HG02588 (cell line): ENCODE results near the gene ASS1.

Experiments used
- ATAC-seq: cut with Tn5 transposase; IDR thresholded peaks from one replicate; pipeline ENCODE4 v1.9.1; 2021; ENCODE audit warnings: mild to moderate bottlenecking, moderate library complexity; ENCODE audit not compliant: unreplicated experiment

The ASS1 gene

GRCh38 chr9:130418776-130419175, 26.0 kb upstream of the ASS1 start:
- ATAC-seq: no peak

DNA sequence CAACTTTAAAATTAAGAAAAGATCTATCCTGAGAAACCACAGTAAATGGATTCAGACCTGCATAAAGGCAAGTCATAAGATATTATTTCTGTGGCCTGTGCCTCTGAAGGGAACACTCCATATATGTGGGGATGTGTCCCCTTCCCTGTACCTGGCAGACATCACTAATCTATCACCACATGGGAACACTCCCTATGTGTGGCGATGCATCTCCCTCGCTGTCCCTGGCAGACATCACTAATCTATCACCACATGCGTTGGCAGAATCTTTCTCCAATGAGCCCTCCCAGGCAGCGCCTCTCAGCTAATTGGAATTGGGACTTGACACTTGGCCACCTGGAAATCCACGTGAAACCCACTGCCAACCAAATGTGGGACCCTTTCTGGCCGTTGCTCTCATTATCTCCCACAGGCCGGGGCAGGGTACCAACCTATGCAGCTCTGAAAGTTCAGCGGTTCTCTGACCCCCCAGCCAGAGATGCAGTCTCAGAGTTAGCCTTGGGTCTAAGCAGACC, 25.2 kb upstream of the ASS1 start:
- no peak for ATAC-seq

DNA sequence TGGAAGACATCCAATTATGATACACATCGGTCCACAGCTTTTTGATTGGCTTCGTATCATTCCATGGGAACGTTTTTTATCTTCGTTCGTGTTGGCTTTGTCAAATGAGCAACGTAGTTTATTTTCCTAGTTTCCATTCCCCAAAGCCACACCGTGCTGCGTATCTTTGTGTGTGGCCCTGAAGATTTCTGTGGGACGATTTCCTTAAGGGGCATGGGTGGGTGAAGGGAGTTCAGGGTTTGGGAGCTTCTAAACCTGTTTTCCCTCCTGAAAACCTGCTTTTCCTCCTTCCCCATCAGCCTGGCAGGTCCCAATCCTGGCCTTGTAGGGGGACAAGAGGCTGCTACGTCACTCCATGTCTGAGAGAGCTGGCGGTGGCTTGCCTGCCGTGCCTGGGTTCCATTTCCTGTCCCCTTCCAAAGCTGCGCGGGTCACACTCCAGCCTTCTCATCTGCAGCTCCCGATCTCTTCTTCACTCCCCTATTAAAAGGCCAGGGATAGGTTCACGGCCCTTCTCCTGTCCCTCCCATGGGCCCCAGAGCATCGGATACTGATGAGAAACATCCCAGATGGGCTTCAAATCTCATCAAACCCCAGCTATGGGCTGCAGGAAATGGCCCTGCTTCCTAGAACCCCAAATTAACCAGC, 23.5 kb upstream of the ASS1 start:
- no peak for ATAC-seq

DNA sequence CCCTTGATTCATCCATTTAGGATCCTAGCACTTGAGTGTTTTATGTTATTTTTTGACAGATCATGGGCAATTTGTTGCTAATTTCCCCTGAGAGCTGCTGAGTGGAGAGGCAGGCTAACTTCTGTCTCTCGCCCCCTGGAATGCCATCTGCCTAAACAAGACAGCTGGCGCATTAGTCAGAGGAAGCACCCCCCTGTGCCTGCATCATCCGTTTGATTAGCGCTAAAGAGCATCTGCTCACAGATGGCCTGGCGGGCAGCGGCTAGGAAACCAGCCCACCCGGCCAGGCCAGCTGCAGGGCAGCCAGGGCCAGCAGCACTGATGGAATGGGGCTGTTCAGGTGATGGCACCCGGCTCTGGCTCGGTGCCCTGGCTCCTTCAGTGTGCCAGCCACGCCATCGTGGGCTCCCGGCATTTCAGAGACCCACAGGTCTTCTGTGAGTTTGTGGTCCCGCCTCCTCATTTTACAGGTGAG, 22.9 kb upstream of the ASS1 start:
- no peak for ATAC-seq

DNA sequence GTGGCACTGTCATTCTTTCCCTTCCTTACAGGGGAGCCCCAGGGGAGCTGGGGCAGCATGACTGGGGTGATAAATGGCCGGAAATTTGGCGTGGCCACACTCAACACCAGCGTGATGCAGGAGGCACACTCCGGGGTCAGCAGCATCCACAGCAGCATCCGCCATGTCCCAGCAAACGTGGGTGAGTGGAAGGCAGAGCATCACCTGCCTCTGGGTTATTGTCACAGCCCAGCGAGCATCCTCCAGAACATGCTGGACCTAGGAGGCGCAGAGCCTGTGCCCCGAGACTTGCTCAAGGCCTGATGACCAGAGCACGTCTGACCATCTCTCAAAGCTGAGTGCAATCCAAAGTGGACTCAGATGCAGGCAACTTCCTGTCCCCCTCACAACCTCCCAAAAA, 22.2 kb upstream of the ASS1 start:
- no peak for ATAC-seq

- no peak for ATAC-seq
Observed at GRCh38 chr9:130423272-130423671, 21.5 kb upstream of the ASS1 start.

- no peak for ATAC-seq
Observed at GRCh38 chr9:130424595-130425454, 19.9 kb upstream of the ASS1 start.

DNA sequence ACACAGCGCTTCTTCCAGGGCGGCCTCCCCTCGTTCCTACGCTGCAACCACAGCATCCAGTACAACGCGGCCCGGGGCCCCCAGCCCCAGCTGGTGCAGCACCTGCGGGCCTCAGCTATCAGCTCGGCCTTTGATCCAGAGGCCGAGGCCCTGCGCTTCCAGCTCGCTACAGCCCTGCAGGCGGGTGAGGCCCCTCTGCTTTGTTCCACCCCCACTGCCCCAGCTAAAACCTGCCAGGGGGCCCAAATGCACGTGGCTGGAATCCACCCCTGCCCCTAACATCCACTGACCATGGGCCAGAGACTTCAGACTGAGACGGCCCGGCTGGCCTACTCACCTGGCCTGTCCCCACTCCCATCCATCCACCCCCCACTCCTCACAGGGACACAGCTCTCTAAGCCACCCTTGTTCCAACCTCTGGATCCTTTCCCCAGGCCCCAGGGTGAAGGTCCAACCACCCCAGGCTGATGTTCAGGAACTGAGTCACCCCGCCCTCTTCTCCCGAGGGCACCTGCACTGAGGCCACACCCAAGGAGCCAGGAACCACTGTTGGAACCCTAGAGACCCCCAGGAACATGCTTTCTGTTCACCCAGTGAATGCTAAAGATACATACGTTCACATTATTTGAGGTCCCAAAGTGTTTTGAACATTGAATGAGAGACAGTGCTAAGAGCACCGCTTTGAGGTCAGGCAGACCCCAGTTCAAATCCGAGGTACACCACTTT, 18.9 kb upstream of the ASS1 start:
- ATAC-seq: no peak

DNA sequence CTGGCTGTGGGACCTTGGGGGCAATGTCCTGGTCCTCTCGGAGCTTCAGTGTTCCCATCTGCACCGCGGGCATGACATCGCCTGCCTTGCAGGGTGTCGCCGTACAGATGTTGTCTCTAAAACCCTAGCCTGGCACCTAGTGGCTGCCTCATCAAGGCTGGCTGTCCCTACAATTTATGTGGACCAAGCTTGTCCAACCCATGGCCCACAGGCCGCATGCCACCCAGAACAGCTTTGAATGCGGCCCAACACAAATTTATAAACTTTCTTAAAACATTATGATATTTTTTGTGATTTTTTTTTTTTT, 18.3 kb upstream of the ASS1 start:
- ATAC-seq: no peak

DNA sequence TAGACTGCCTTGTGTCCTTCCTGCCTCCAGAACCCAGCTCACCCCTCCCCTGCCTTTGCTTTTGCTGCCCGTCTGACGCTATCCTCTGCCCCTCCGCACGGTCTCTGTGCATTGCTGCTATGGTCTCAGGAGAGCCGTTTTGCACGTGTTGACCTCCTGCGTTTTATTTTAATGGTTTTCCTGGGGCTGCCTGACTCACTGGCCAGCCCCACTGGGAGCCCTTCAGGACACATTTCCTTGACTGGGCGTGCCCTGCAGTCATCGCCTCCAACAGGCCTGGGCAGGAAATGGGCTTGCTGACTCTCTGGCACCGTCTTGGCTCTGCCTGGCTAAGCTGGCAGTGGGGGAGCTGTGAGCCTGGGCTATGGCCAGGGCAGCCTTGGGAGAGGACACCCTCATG, 17.9 kb upstream of the ASS1 start:
- no peak for ATAC-seq

DNA sequence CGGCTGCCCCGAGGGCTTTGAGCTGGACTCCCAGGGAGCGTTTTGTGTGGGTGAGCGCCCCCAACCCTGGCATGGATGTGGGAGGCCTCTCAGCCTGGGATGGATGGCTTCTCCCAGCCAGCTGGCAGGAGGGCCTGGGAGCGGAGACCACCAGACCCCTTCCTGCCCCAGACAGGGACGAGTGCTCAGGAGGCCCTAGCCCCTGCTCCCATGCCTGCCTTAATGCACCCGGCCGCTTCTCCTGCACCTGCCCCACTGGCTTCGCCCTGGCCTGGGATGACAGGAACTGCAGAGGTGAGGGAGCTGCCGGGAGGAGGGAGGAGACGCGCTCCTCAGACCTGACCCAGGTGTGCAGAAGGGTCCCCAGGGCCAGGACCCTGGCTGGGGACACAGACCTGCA, 17.4 kb upstream of the ASS1 start:
- ATAC-seq: no peak

DNA sequence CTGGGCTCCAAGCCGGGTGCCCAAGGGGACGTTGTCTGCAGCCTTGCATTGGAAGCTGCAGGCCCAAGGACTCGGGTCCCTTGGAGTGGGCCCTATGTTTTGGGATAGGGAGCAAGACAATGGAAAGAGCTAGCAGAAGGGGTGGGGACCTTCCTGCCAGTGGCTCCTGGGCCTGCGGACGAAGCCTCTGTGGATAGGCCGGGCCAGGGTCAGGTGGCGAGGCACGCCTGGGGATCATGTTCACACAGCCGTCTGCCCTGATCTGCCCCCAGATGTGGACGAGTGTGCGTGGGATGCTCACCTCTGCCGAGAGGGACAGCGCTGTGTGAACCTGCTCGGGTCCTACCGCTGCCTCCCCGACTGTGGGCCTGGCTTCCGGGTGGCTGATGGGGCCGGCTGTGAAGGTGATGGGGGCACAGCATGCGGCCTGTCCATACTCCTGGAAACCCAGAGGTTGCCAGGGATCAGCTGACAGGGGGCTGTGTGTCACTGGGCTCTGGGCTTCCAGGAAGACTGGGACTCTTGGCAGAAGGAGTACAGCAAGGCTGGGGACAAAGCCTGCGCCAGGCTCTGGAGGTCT, 16.6 kb upstream of the ASS1 start:
- no peak for ATAC-seq

DNA sequence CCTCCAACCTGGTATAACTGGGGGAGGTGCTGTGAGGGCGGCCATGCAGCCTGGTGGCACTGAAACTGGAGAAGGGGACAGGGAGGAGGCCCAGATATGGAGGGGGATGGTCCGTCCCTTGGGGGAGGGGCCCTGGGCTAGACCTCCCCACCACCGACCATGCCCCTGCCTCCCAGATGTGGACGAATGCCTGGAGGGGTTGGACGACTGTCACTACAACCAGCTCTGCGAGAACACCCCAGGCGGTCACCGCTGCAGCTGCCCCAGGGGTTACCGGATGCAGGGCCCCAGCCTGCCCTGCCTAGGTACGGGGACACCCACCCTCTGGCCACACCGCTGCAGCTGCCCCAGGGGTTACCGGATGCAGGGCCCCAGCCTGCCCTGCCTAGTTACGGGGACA, 15.4 kb upstream of the ASS1 start:
- ATAC-seq: no peak

DNA sequence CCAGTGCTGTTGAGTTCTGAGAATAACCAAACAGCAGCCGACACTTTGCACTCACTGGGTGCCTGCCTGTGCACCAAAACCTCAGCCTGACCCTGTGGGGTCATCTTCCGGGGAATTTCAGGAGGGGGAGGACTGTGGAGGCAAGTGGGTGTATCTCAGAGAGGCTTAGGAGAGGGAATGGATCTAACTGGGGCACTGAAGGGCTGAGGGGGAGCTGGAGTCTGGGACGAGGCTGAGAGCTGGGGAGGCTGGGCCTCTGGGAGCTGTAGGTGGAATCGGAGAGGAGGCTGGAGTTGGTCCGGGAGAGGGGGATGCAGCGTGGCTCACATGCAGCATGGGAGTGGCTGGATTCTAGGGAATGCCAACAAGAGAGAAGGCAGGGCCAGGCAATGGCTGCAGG, 14.9 kb upstream of the ASS1 start:
- ATAC-seq: no peak

DNA sequence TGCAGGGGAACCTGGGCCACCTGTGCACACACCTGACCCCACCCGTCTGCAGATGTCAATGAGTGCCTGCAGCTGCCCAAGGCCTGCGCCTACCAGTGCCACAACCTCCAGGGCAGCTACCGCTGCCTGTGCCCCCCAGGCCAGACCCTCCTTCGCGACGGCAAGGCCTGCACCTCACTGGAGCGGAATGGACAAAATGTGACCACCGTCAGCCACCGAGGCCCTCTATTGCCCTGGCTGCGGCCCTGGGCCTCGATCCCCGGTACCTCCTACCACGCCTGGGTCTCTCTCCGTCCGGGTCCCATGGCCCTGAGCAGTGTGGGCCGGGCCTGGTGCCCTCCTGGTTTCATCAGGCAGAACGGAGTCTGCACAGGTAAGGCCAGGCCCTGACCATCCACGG, 14.5 kb upstream of the ASS1 start:
- ATAC-seq: no peak

DNA sequence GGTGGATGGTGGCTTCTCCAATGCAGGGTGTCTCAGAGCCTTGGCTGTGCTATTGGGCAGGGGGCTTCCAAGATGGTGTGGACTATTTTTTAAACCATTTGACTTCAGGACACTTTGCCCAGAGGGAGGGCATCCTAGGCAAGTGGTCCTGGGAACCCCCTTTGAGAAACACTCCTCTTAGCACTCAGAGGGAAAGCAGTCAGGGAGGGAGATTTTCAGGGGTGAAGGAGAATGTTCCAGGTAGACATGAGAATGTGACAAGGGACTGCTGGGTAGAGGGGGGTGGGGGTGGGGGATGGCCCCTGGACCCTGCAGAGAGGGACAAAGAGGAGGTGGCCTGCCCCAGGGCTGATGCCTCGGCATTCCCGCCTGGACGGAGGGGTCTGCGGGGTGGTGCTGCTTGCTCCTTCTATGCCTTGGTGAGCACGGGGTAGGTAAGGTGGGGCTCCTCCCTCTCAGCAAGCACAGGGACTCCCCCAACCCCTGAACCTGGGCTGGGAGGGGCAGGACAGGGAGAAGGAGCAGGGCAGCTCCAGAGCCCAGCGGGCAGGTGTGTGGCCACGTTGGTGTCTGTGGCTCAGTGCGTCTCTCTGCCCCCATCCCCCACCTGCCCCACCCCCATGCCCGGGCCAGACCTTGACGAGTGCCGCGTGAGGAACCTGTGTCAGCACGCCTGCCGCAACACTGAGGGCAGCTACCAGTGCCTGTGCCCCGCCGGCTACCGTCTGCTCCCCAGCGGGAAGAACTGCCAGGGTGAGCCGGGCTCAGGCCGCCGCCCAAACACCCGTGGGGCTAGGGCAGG, 13.8 kb upstream of the ASS1 start:
- no peak for ATAC-seq

DNA sequence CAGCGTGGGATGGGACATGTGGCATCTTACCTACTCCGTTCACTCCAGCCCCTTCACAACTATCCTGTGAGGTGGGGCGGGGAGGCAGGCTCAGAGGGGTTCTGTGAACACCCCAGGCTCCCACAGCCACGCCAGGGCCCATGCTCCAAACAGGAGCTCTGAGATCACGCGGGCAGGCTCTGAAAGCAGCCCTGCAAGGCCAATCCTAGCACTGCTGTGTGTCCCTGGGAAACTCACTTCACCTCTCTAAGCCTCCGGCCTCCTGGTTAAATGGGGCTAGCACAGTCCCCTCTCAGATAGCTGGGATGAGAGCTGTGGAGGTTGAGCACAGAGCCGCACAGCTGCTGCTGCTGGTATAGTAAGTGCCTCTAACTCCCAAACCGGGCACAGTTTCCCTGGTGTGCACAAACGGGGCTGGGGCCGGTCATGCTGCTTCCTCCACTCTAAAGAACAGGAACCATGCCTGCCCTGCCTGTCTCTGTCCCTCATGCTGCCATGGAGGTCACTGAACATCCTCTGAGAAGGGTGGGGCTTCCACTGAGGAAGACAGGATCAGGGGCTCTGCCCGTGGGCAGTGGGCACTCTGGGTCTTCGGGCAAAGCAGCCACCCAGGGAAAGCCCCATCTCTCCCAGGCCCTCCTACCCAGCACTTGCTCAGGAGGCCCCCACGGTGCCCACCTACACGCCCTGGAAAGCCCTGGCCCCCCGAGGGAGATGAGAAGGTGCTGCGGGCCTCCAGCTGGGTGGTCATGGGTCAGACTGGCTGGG, 13.0 kb upstream of the ASS1 start:
- no peak for ATAC-seq

GRCh38 chr9:130432362-130432761, 12.4 kb upstream of the ASS1 start:
- ATAC-seq: no peak

DNA sequence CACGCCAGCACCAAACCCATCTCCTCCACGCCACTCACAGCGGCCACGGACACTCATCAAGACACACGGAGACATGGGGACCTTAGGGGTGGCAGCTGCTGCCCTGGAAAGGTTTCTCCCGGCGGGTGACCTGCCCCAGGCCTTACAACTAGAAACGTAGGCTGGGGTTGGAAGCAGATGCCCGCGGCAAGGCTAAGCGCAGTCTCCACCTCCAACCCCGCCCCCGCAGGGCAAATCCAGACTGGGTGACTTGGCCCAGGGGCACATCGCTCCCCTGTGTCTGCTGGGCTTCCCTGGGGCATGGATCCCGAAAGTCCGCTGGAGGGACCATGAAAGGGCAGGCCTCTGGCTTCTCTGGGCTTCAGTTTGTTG, 12.0 kb upstream of the ASS1 start:
- ATAC-seq: no peak
